Spleen (tissue), 7 donors: ENCODE data around the gene CPED1.

ENCODE experiments used
- POLR2A ChIP-seq, 3 donors: fragments of 450-650 bp; IDR thresholded peaks; one replicate each; pipeline ENCODE4 v1.5.1; 2017; ENCODE audit warnings: antibody characterized with exemption in 3 of 3, mild to moderate bottlenecking in 1 of 3
- TF ChIP-seq, protein P1 (sequence below), 11 experiments: fragments of 200-600 bp in 7 of 11; fragments of 450-650 bp in 4 of 11; sonication (generic) in 4 of 11; IDR thresholded peaks in 8 of 11; conservative IDR thresholded peaks in 3 of 11; 1 replicate in 7 of 11; 2 replicates in 4 of 11; pipeline versions ENCODE4 v1.4.0 to v1.8.0; 2016 to 2021; ENCODE audit warnings: antibody characterized with exemption in 11 of 11, inconsistent platforms in 4 of 11, mild to moderate bottlenecking in 1 of 11
- donor health status: DM: no; HTN: no; CAD: no; lungs with moderate emphysema.
- donor health status: DM: no; HTN: no; CAD: no.
- donor health status: DM: no; HTN: no; CAD: no.

DNA sequence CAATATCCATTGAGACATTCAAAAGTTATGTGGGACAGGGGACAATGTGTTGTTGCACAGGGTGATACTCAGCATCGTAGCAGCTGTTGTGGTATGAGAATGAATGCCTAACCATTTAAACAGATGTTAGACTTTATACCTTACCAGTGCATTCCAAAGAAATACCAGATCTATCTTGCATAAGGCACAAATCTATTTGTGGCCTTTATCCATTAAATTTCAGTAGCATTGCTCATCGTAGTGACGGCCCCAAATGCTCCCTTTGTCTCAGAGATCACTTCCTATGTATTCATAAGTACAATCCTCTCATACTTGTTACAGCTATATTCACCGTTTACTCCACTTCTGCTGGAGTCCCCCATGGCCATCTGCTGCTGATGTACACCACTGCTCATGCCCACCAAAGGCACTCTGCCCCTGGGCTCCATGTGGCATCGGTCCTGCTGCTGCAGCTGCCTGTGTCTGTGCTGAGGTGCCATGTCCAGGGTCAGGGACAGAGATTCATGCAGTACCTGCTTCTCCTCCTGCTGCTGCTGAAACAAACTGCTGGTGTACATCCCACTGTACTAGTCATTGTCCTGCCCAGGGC lies 96.3 kb downstream of the CPED1 start:
- TF ChIP-seq, protein P1, sequence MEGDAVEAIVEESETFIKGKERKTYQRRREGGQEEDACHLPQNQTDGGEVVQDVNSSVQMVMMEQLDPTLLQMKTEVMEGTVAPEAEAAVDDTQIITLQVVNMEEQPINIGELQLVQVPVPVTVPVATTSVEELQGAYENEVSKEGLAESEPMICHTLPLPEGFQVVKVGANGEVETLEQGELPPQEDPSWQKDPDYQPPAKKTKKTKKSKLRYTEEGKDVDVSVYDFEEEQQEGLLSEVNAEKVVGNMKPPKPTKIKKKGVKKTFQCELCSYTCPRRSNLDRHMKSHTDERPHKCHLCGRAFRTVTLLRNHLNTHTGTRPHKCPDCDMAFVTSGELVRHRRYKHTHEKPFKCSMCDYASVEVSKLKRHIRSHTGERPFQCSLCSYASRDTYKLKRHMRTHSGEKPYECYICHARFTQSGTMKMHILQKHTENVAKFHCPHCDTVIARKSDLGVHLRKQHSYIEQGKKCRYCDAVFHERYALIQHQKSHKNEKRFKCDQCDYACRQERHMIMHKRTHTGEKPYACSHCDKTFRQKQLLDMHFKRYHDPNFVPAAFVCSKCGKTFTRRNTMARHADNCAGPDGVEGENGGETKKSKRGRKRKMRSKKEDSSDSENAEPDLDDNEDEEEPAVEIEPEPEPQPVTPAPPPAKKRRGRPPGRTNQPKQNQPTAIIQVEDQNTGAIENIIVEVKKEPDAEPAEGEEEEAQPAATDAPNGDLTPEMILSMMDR (IDR thresholded peaks at IDR 0.05 in 8 of 11, conservative IDR thresholded peaks at IDR 0.05 in 3 of 11) = no peak
- TF ChIP-seq POLR2A (IDR thresholded peaks at IDR 0.05) = no peak
